ENCODE measurements around the gene TMEM186.

DNA sequence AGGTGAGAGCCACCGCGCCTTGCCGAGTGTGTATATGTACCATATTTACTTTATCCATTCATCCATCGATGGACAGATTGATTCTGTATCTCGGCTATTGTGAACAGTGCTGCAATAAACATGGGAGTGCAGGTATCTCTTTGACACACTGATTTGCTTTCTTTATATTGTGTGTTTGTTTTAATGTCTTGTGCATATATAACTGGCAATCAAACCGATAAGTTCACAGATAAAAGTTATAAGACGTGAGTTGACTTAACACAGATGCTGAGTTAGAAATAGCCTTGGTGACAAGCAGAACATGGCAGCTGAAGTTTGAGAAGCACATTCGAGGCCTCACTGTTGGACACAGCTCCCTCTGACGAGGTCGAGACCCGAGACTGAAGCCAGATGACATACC, 23.2 kb downstream of the TMEM186 start:
- TF ChIP-seq CTCF (IDR thresholded peaks at IDR 0.05) (no peak), POLR2A (IDR thresholded peaks at IDR 0.05) (no peak)
